HEK293T (cell line): Measurements from ENCODE around the gene UNC13C.

Source experiments
- CTCF ChIA-PET: fragments of 350-600 bp; formaldehyde crosslinking; extraction: SDS; loops from one replicate; lab custom pipeline; 2021; ENCODE audit warnings: antibody characterized with exemption, inconsistent platforms; lab: Yijun Ruan, JAX
- POLR2A ChIA-PET: fragments of 350-600 bp; formaldehyde crosslinking; extraction: SDS; loops from one replicate; lab custom pipeline; 2020; ENCODE audit warnings: antibody characterized with exemption, inconsistent platforms; lab: Yijun Ruan, JAX
- DNase-seq: peaks from one replicate; pipeline ENCODE4 v3.0.0; 2012; ENCODE audit warnings: mixed read lengths; ENCODE audit errors: extremely low spot score
- ARNT ChIP-seq: fragments of 450-650 bp; IDR thresholded peaks from 2 replicates; pipeline ENCODE4 v1.6.1; 2017; ENCODE audit warnings: mild to moderate bottlenecking
- BHLHE40 ChIP-seq: fragments of 450-650 bp; IDR thresholded peaks from 2 replicates; pipeline ENCODE4 v1.6.1; 2016; ENCODE audit warnings: mild to moderate bottlenecking, moderate library complexity, borderline replicate concordance
- CTBP1 ChIP-seq: fragments of 450-650 bp; IDR thresholded peaks from 2 replicates; pipeline ENCODE4 v1.6.1; 2016; ENCODE audit warnings: borderline replicate concordance
- ELF4 ChIP-seq: fragments of 450-650 bp; IDR thresholded peaks from 2 replicates; pipeline ENCODE4 v1.6.1; 2017; ENCODE audit warnings: antibody characterized with exemption
- FOXA1 ChIP-seq: fragments of 450-650 bp; IDR thresholded peaks from 2 replicates; pipeline ENCODE4 v1.6.1; 2016; ENCODE audit warnings: mild to moderate bottlenecking
- FOXK2 ChIP-seq: fragments of 450-650 bp; IDR thresholded peaks from 2 replicates; pipeline ENCODE4 v1.6.1; 2016; ENCODE audit warnings: mild to moderate bottlenecking
- FOXM1 ChIP-seq: fragments of 450-650 bp; IDR thresholded peaks from 2 replicates; pipeline ENCODE4 v1.6.1; 2017; ENCODE audit warnings: mild to moderate bottlenecking, borderline replicate concordance
- HDGF ChIP-seq: fragments of 450-650 bp; IDR thresholded peaks from 2 replicates; pipeline ENCODE4 v1.6.1; 2017; ENCODE audit warnings: antibody characterized with exemption, borderline replicate concordance
- L3MBTL2 ChIP-seq: fragments of 450-650 bp; conservative IDR thresholded peaks from 2 replicates; pipeline ENCODE4 v1.6.1; 2016; ENCODE audit warnings: mild to moderate bottlenecking
- LEF1 ChIP-seq: fragments of 450-650 bp; IDR thresholded peaks from 2 replicates; pipeline ENCODE4 v1.6.1; 2017; ENCODE audit warnings: mild to moderate bottlenecking, borderline replicate concordance
- NFRKB ChIP-seq: fragments of 450-650 bp; IDR thresholded peaks from 2 replicates; pipeline ENCODE4 v1.6.1; 2016; ENCODE audit warnings: mild to moderate bottlenecking, moderate library complexity
- PKNOX1 ChIP-seq: fragments of 450-650 bp; IDR thresholded peaks from 2 replicates; pipeline ENCODE4 v1.6.1; 2016
- SP1 ChIP-seq: fragments of 450-650 bp; IDR thresholded peaks from 2 replicates; pipeline ENCODE4 v1.6.1; 2017
- SUZ12 ChIP-seq: fragments of 450-650 bp; IDR thresholded peaks from 2 replicates; pipeline ENCODE4 v1.6.1; 2016; ENCODE audit warnings: mild to moderate bottlenecking
- TARDBP ChIP-seq: fragments of 450-650 bp; IDR thresholded peaks from 2 replicates; pipeline ENCODE4 v1.6.1; 2016
- ZNF384 ChIP-seq: fragments of 450-650 bp; IDR thresholded peaks from 2 replicates; pipeline ENCODE4 v1.6.1; 2016

Gene UNC13C

GRCh38 chr15:54582863-54583643 is 604.8 kb downstream of the UNC13C start:
- CTCF ChIA-PET = no interaction called here
- TF ChIP-seq PKNOX1 (no peak), SP1 (no peak), SUZ12 (no peak), ZNF384 (no peak), ELF4 (no peak), CTBP1 (no peak), L3MBTL2 (no peak)

DNA sequence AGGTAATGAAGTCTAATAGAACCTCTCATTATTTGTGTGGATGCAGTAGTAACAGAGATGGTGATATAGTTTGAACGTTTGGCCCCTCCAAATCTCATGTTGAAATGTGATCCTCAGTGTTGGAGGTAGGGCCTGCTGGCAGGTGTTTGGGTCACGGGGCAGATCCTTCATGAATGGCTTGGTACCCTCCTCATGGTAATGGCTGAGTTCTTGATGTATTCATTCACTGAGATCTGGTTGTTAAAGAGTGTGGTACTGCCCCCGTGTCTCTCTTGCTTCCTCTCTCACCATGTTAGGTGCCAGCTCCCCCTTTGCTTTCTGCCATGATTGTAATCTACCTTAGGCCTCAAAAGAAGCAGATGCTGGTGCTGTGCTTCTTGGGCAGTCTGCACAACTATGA is 606.8 kb downstream of the UNC13C start:
- CTCF ChIA-PET = no interaction called here
- POLR2A ChIA-PET = no interaction called here
- TF ChIP-seq L3MBTL2 = no peak
- no peak for TF ChIP-seq TARDBP
- TF ChIP-seq BHLHE40 = no peak
- no peak for TF ChIP-seq ZNF384
- TF ChIP-seq ARNT = no peak
- no peak for TF ChIP-seq HDGF
- no peak for TF ChIP-seq CTBP1
- no peak for TF ChIP-seq SP1
- no peak for TF ChIP-seq LEF1
- no peak for TF ChIP-seq FOXK2
- no peak for TF ChIP-seq FOXA1
- TF ChIP-seq ELF4 = no peak
- no peak for TF ChIP-seq PKNOX1
- TF ChIP-seq FOXM1 = no peak
- no peak for TF ChIP-seq SUZ12
- no peak for TF ChIP-seq NFRKB
- DNase-seq = no peak

More at GRCh38 chr15:54582863-54583643, 604.8 kb downstream of the UNC13C start:
- POLR2A ChIA-PET = no interaction called here
- DNase-seq = no peak

DNA sequence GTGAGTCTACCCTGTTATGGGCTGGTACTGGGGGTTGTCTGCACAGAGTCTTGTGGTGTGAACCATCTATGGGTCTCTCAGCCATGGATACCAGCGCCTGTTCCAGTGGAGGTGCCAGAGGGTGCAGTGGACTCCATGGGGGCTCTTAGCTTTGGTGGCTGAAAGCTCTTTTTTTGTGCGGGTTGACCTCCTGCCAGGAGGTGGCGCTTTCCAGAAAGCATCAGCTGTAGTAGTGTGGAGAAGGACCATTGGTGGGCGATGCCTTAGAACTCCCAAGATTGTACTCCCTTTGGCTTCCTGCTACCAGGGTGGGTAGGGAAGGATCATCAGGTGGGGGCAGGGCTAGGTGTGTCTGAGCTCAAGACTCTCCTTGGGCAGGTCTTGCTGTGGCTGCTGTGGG is 615.9 kb downstream of the UNC13C start:
- DNase-seq = no peak
- POLR2A ChIA-PET = no interaction called here
- no peak for TF ChIP-seq L3MBTL2
- TF ChIP-seq ZNF384 = no peak
- TF ChIP-seq PKNOX1 = no peak
- no peak for TF ChIP-seq SUZ12
- no peak for TF ChIP-seq ELF4
- no peak for TF ChIP-seq HDGF
- TF ChIP-seq FOXM1 = no peak
- no peak for TF ChIP-seq LEF1
- no peak for TF ChIP-seq FOXA1
- no peak for TF ChIP-seq TARDBP
- TF ChIP-seq BHLHE40 = no peak
- no peak for TF ChIP-seq NFRKB
- no peak for TF ChIP-seq ARNT
- TF ChIP-seq FOXK2 = no peak
- no peak for TF ChIP-seq SP1
- TF ChIP-seq CTBP1 = no peak
- CTCF ChIA-PET = no interaction called here

GRCh38 chr15:54599386-54599785 is 621.1 kb downstream of the UNC13C start:
- TF ChIP-seq SP1 (no peak), TARDBP (no peak)
- ChIA-PET POLR2A (no interaction called here), CTCF (no interaction called here)
- DNase-seq = no peak

DNA sequence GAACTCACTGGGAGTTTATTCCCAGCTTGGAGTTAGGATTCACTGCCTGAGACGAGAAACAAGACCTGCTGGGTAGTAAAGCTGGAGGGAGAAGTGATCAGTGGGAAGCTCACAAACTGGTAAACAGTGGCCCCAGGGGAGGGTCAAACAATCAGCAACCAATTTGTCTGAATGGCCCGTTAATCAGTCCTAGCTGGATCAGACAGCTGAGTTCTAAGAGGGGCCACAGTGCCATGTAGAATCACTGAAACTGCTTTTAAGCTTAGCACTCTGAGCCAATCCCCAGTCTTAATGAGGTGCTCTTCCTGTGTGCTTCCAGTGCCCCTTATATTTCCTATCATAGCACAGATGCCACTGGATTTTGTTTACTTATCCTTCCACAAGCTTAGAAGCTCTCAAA is 626.8 kb downstream of the UNC13C start:
- ChIA-PET CTCF (no interaction called here), POLR2A (no interaction called here)
- DNase-seq = no peak
- no peak for TF ChIP-seq BHLHE40
- no peak for TF ChIP-seq L3MBTL2
- no peak for TF ChIP-seq ELF4
- no peak for TF ChIP-seq CTBP1
- TF ChIP-seq FOXK2 = no peak

DNA sequence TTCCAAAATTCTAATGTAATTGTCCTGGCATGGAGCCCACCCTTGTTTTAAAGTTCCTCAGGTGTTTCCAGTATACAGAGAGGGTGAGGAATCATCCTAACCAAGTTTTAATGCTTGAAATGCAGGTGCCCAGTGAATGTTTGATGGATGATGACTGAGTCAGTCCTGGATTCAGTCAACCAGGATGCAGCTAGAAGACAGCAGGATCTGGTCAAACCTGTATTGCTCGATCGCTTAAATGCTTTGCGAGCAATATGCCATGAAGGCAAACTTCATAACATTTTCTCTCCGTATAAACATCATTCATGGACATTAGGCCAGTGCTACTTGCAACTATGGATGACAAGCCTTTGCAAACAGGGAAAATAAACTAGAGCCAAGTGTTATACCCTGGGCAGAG is 627.3 kb downstream of the UNC13C start:
- DNase-seq = no peak
- POLR2A ChIA-PET = no interaction called here
- TF ChIP-seq SP1 (no peak), HDGF (no peak), ARNT (no peak), FOXA1 (no peak), LEF1 (no peak), ELF4 (no peak), FOXK2 (no peak), SUZ12 (no peak), ZNF384 (no peak), FOXM1 (no peak), L3MBTL2 (no peak), TARDBP (no peak), PKNOX1 (no peak), BHLHE40 (no peak), NFRKB (no peak), CTBP1 (no peak)
- CTCF ChIA-PET = no interaction called here
